CD14-positive monocyte (primary cell): ENCODE results near the gene FHIT. TPM values are rescaled to one million over a fixed set of nuclear protein-coding genes. Genes with fewer than 3 reads are reported as not detected.

Experiments used
- DNase-seq, 3 donors: peaks; one replicate each; pipeline ENCODE4 v3.0.0-alpha.2; 2011 to 2022
- H2AFZ ChIP-seq: 2 replicates; pipeline ENCODE4 v1.6.0; 2012; ENCODE audit warnings: mild to moderate bottlenecking, low read depth, low read length, inconsistent platforms; ENCODE audit not compliant: insufficient read depth, poor library complexity, severe bottlenecking
- H3K27ac ChIP-seq, 2 donors: 1 replicate in 1 of 2; 2 replicates in 1 of 2; pipeline ENCODE4 v1.5.1; 2012 to 2013; ENCODE audit warnings: low read length in 2 of 2, control low read depth in 1 of 2, inconsistent platforms in 1 of 2, low read depth in 1 of 2, mild to moderate bottlenecking in 1 of 2
- H3K27me3 ChIP-seq, 2 donors: one replicate each; pipeline versions ENCODE4 v1.6.0 to v1.6.1; 2011 to 2013; ENCODE audit warnings: low read length in 2 of 2; ENCODE audit not compliant: control insufficient read depth in 2 of 2, insufficient read depth in 2 of 2
- H3K36me3 ChIP-seq, 2 donors: replicated peaks in 1 of 2; 1 replicate in 1 of 2; 2 replicates in 1 of 2; pipeline versions ENCODE4 v1.5.1 to v1.6.1; 2012 to 2013; ENCODE audit warnings: low read length in 2 of 2, control low read depth in 1 of 2, inconsistent platforms in 1 of 2, mild to moderate bottlenecking in 1 of 2; ENCODE audit not compliant: insufficient read depth in 2 of 2, control insufficient read depth in 1 of 2
- H3K4me1 ChIP-seq, 2 donors: 1 replicate in 1 of 2; 2 replicates in 1 of 2; pipeline versions ENCODE4 v1.5.1 to v1.6.1; 2012 to 2013; ENCODE audit warnings: low read length in 2 of 2, control low read depth in 1 of 2, inconsistent platforms in 1 of 2, mild to moderate bottlenecking in 1 of 2, moderate library complexity in 1 of 2; ENCODE audit not compliant: insufficient read depth in 2 of 2, control insufficient read depth in 1 of 2
- H3K4me2 ChIP-seq: replicated peaks from 2 replicates; pipeline ENCODE3; 2012; ENCODE audit warnings: low read length, moderate library complexity, mild to moderate bottlenecking; ENCODE audit not compliant: poor library complexity, severe bottlenecking; ENCODE audit errors: extremely low read depth
- H3K4me3 ChIP-seq, 3 experiments: fragments of 200-600 bp in 1 of 3; sonication (generic) in 1 of 3; replicated peaks in 1 of 3; 1 replicate in 2 of 3; 2 replicates in 1 of 3; pipeline ENCODE4 v1.5.1; 2011 to 2013; ENCODE audit warnings: low read length in 3 of 3, mild to moderate bottlenecking in 3 of 3, control low read depth in 2 of 3, low read depth in 2 of 3, inconsistent platforms in 1 of 3, moderate library complexity in 1 of 3
- H3K79me2 ChIP-seq: 2 replicates; pipeline ENCODE4 v1.6.0; 2012; ENCODE audit warnings: mild to moderate bottlenecking, control low read depth, inconsistent platforms, low read length, moderate library complexity; ENCODE audit not compliant: insufficient read depth
- H3K9ac ChIP-seq: 2 replicates; pipeline ENCODE4 v1.6.0; 2017; ENCODE audit warnings: low read length, mild to moderate bottlenecking; ENCODE audit not compliant: insufficient read depth, poor library complexity, severe bottlenecking
- H3K9me3 ChIP-seq, 2 donors: replicated peaks in 1 of 2; 1 replicate in 1 of 2; 2 replicates in 1 of 2; pipeline versions ENCODE4 v1.5.1 to v1.6.1; 2012 to 2013; ENCODE audit warnings: low read length in 2 of 2, control low read depth in 1 of 2; ENCODE audit not compliant: control insufficient read depth in 1 of 2, insufficient read depth in 1 of 2
- H4K20me1 ChIP-seq: 2 replicates; pipeline ENCODE4 v1.6.0; 2012; ENCODE audit warnings: mild to moderate bottlenecking, low read length, control low read depth, moderate library complexity; ENCODE audit not compliant: insufficient read depth
- H3K27ac Mint-ChIP-seq, 7 donors: one replicate each; pipeline ENCODE4 v1.8.0; 2020; ENCODE audit warnings: mild to moderate bottlenecking in 7 of 7, mixed read lengths in 7 of 7, moderate library complexity in 6 of 7, inconsistent platforms in 2 of 7
- H3K27me3 Mint-ChIP-seq, 3 donors: one replicate each; pipeline ENCODE4 v1.8.0; 2021 to 2022; ENCODE audit warnings: low read depth in 3 of 3, mild to moderate bottlenecking in 3 of 3, mixed read lengths in 3 of 3, moderate library complexity in 3 of 3, inconsistent platforms in 1 of 3
- H3K36me3 Mint-ChIP-seq, 2 donors: one replicate each; pipeline ENCODE4 v1.8.0; 2020; ENCODE audit warnings: mixed read lengths in 2 of 2, inconsistent platforms in 1 of 2, mild to moderate bottlenecking in 1 of 2
- H3K4me1 Mint-ChIP-seq: one replicate; pipeline ENCODE4 v1.8.0; 2020; ENCODE audit warnings: mild to moderate bottlenecking, mixed read lengths
- H3K4me3 Mint-ChIP-seq, 2 donors: one replicate each; pipeline ENCODE4 v1.8.0; 2020; ENCODE audit warnings: mild to moderate bottlenecking in 2 of 2, mixed read lengths in 2 of 2, moderate library complexity in 1 of 2
- H3K9me3 Mint-ChIP-seq, 7 donors: one replicate each; pipeline ENCODE4 v1.8.0; 2020 to 2022; ENCODE audit warnings: mixed read lengths in 7 of 7, mild to moderate bottlenecking in 6 of 7, moderate library complexity in 6 of 7, inconsistent platforms in 2 of 7
- WGBS: methylation state at CpG from one replicate; pipeline ENCODE4 v1.1.5; 2013; ENCODE audit warnings: missing lambda C conversion rate; ENCODE audit not compliant: insufficient coverage; 5-methylcytosine and 5-hydroxymethylcytosine counted together
- intact Hi-C, 2 donors: fragments of 100-400 bp; cut with micrococcal nuclease; formaldehyde crosslinking; loops; one replicate each; pipeline versions ENCODE4 v1.15.0 to v1.15.1; 2023
- polyA plus RNA-seq, 3 donors: library from polyadenylated mRNA; depleted of rRNA in 1 of 3; unstranded in 2 of 3; stranded (reverse) in 1 of 3; fragments of 300-500 nt in 2 of 3; fragments of >200 nt in 1 of 3; fragmentation: Illumina TruSeq in 2 of 3; gene quantifications; 1 replicate in 2 of 3; 2 replicates in 1 of 3; pipeline ENCODE4 v1.2.3, GENCODE V29; 2012 to 2021
- TF ChIP-seq, protein P1 (sequence below): fragments of 200-600 bp; IDR thresholded peaks from one replicate; pipeline ENCODE4 v1.8.0; 2022; ENCODE audit warnings: antibody characterized with exemption, mild to moderate bottlenecking

The FHIT gene
- polyA plus RNA-seq, 3 donors, result 1.7 to 3.4 (median 3.2) TPM

DNA sequence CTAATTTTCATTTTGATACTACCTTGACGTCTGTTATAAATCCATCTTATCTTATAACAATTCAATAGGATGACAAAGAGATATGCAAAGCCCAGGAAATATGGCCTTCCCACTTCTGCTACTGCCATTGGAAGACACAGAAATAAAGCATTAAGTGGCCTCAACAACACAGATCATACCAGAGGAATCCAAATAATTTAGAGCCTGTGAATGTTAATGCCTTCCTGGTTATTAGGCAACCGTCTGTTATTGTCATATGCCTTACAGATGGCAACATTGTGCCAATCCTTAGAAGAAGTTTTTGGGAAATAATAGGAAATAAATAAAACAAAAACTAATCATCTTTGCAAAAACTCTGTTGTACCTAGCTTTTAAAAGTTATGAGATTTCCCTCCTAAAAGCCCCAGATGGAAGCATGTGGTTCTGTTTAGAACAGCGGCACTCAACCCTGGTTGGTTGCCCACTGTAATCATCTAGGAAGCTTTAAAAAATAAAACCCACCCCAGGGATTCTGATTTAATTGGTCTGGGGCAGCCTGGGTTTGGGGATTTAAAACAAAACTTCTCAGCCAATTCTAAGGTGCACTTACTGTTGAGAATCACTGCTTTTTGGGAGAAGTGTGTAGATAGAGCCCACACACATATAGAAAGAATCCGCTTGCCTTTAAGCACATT, 1496.7 kb downstream of the FHIT start:
- Mint-ChIP-seq H3K4me3 (no peak overlapping the region), H3K27me3 (peaks cover 0 to 3% (median 0%) of the 10 kb centered on the region in 3 donors), H3K4me1 (peaks cover 17% of the 10 kb centered on the region), H3K9me3 (peaks cover 0 to 4% (median 0%) of the 10 kb centered on the region in 7 donors), H3K27ac (no peak overlapping the region), H3K36me3 (no peaks in the 10 kb centered on the region)
- no peaks in the 10 kb centered on the region for H3K36me3 ChIP-seq
- no peak overlapping the region for H3K9ac ChIP-seq
- 20% methylated on average over 1 of the region's 4 CpGs for WGBS
- H3K27me3 ChIP-seq, result no peaks in the 10 kb centered on the region
- no peaks in the 10 kb centered on the region for H3K9me3 ChIP-seq
- H3K79me2 ChIP-seq, result no peaks in the 10 kb centered on the region
- intact Hi-C loops, result no loop called here
- H3K27ac ChIP-seq, result no peak overlapping the region
- H3K4me3 ChIP-seq, result no peak overlapping the region
- no peak overlapping the region for H2AFZ ChIP-seq
- DNase-seq, result no peak
- TF ChIP-seq, protein P1, sequence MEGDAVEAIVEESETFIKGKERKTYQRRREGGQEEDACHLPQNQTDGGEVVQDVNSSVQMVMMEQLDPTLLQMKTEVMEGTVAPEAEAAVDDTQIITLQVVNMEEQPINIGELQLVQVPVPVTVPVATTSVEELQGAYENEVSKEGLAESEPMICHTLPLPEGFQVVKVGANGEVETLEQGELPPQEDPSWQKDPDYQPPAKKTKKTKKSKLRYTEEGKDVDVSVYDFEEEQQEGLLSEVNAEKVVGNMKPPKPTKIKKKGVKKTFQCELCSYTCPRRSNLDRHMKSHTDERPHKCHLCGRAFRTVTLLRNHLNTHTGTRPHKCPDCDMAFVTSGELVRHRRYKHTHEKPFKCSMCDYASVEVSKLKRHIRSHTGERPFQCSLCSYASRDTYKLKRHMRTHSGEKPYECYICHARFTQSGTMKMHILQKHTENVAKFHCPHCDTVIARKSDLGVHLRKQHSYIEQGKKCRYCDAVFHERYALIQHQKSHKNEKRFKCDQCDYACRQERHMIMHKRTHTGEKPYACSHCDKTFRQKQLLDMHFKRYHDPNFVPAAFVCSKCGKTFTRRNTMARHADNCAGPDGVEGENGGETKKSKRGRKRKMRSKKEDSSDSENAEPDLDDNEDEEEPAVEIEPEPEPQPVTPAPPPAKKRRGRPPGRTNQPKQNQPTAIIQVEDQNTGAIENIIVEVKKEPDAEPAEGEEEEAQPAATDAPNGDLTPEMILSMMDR, result no peak
- peaks cover 4 to 15% of the 10 kb centered on the region in 2 donors for H3K4me1 ChIP-seq
- no peak overlapping the region for H3K4me2 ChIP-seq
- H4K20me1 ChIP-seq, result no peaks in the 10 kb centered on the region

DNA sequence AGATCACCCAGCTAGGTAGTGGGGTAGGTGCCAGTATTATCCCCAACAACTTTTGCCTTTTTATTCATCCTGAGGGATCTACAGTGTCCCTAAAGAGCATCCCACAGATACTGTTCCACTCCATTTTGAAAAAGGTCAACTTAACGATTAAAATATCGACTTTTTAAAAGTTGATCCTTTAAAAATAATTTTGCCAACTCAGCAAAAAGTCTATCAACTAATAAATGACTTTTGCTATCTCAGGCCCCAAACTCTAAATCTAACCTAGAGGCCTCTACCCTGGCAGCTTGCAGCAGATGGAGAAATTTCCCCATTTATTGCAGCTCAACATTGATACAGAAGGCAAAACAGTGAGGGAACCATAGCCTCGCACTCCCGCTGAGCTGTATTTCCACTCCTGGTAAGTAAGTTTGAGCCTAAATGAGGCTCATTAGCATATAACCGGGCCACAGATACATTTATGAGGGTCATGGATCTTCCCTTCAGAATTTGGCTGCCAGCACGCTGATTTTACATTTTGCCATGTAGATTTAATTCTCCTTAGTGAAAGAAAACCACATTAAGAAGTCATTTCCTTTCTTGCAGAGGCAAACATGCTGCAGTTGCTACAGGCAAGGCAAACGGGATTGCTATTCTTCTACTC, 1497.3 kb downstream of the FHIT start:
- Mint-ChIP-seq H3K36me3 (no peaks in the 10 kb centered on the region), H3K4me3 (no peak overlapping the region), H3K4me1 (peaks cover 24% of the 10 kb centered on the region), H3K9me3 (peaks cover 0 to 2% (median 0%) of the 10 kb centered on the region in 7 donors), H3K27me3 (peaks cover 0 to 3% (median 0%) of the 10 kb centered on the region in 3 donors), H3K27ac (no peak overlapping the region)
- Histone ChIP-seq H3K36me3 (no peaks in the 10 kb centered on the region), H3K27ac (no peak overlapping the region), H2AFZ (no peak overlapping the region), H3K79me2 (no peaks in the 10 kb centered on the region), H4K20me1 (no peaks in the 10 kb centered on the region), H3K27me3 (no peaks in the 10 kb centered on the region), H3K9ac (no peak overlapping the region), H3K4me2 (no peak overlapping the region), H3K4me3 (no peak overlapping the region), H3K9me3 (no peaks in the 10 kb centered on the region), H3K4me1 (peaks cover 10 to 22% of the 10 kb centered on the region in 2 donors)
- DNase-seq, result no peak
- WGBS, result 42% methylated on average over 6 of the region's 7 CpGs
- intact Hi-C loops, result no loop called here
- TF ChIP-seq, protein P1, result no peak
